Activated naive CD4-positive, alpha-beta T cell treated with anti-CD3 and anti-CD28 coated beads, Interleukin-2, amount 10 ng/mL, durations not matched to agents 5 hours and 36 hours (primary cell): ENCODE measurements around the gene LDAH. TPM values are rescaled to one million over a fixed set of nuclear protein-coding genes. Genes with fewer than 3 reads are reported as not detected.

Experiments used
- total RNA-seq, 2 experiments: library from RNA; stranded (reverse); gene quantifications; one replicate each; pipeline ENCODE4 v1.2.3, GENCODE V29; 2021

LDAH gene
- total RNA-seq, result 10 to 100 TPM; 25.3 to 28.8 TPM

DNA sequence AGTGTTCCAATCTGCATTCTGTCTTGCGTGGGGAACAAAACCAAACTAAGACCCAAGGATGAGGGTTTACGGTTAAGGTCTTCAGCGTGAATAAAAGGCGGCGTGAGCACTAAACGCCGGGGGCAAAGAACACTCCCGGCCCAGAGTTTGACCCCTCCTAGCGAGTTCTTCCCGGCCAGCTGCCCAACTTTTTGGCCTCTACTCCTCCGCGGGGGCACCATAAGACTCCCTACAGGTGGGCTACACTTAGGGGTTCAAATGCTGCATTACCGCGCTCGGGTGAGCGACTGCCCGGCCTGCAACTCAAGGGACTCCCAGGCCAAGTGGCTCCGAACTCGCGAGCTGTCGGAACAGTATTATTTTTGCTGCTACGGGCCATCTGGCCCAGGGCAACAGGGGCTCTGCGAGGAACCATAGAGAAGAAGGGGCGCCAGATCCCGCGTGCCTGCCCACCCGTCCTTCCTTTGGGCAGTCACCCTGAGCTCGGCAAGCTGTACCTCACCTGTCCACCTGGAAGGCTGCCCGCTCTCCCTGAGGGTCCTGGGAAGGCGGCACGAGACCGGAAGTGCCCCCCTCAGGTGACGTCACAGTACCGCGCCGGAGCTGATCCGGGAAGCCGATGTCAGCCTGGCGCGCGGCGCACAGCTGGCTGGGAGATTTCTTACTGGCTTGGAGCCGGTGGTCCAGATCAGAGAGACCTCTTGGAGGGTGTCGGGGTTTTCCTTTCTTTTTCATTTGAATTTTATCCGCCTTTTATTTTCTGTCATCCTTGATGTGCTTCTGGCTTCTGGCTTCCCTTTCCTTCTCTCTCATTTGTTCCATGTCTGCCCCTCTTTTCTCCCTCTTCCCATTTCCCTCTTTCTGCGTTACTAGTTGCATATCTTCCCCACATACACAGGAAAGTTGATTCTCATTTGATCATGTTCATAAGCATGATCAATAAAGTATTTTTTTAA is at the start of gene LDAH:
TSS of gene LDAH (minus strand) at position 567 of the 956 bp plus-strand sequence. CDS start 21,638 bp downstream, outside the sequence.

DNA sequence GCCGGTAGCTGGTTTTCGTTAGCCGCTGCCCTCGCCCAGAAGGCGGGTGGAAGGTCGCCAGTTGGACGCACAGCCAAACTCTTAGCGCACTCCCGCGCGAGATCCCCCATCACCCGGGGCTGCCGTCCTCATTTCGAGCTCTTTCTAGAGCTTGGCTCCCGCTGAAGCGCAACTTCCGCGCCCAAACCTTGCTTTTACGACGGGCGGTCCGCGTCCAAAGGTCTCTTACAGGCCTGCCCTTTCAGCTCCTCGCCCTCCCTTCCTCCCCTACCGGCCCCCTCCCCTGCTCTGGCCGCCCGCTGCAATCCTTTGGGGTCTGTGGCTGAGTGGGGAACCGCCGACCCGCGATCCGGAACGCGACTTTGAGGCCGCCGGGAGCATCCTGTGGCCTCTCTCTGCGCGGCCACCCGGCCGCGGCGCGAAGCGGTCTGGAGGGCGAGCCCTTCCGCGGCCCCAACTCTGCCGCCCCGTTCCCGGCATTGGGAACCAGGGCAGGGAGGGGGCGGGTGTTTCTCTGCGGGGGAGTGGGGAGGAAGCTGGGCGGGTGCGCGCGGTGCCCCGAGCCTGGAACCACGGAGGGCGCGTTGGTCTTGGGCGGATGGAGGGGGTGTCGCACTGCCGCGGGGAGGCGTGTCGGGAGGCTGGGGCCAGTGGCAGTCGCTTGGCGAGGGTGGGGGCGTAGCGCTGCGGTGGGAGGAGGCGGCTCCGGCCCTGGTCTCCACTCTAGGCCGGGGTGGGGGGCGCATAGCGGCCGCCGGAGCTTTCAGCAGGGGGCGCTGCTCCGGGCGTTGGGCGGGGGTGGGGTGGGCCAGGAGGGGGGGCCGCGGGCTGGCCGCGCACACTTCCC is 156.4 kb downstream of the LDAH start, which contains the start of gene GDF7:
TSS of gene GDF7 (plus strand) at position 841 of the 847 bp plus-strand sequence. CDS start 96 bp downstream, outside the sequence.

DNA sequence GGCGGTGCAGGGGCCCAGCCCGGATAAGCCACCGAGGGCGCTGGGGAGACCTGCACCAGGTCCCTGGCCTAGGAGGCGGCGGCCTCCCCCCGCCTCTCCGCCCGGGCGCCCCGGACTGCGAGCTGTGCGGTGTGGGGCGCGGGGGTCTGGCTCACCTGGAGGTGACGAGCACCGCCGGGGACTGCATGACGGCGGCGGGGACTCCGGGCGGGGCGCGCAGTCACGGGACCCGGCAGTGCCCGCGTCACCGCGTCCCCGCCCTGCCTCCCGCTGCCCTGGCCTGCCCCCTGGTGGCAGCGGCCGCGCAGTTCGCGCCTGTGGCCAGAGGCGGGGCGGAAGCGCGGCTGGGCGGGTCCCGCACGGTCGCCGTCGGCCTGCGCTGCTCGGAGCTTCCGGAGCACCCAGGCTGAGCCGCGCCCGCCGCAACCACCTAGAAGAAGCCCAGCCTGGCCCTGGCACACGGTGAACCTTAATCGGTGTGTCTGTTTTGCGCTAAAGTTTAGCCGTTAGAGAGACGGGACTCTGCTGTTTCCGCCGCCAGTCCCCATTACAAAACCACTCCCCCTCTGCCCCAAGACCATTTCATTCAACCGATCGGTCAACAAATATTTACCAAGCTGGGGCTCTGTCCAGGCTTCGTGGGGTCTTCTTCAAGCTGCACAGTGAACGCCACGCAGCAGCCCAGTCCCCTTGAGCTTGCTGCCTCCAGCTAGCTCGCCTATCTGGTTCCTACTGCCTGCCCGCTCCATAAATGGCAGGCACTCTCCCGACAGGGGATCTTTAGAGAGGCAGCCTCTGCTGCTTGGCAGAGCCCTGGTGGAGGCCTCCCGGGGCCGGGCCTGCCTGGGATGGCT is 171.8 kb downstream of the LDAH start, which contains the start of gene HS1BP3:
TSS of gene HS1BP3 (minus strand) at position 222 of the 854 bp plus-strand sequence. CDS start at position 187, 35 bp downstream.

Other genes with a start within 250 kb of the LDAH start
- gene HS1BP3, start 172.0 kb downstream of the LDAH start, total RNA-seq, result 10 to 100 TPM; 15.7 to 16.6 TPM
- not detected for gene GDF7, start 156.0 kb downstream of the LDAH start, total RNA-seq
- gene APOB, start 221.0 kb upstream of the LDAH start, total RNA-seq, result not detected